Erythroblast (primary cell): ENCODE results near the gene GUCY2C.

Experiments
- GATA1 ChIP-seq: IDR thresholded peaks from 2 replicates; pipeline ENCODE4 v1.6.1; 2011; ENCODE audit warnings: low read depth, mild to moderate bottlenecking, control low read depth, low read length, moderate library complexity
- POLR2A ChIP-seq: IDR thresholded peaks from 2 replicates; pipeline ENCODE4 v1.6.1; 2011; ENCODE audit warnings: mild to moderate bottlenecking, low read length

DNA sequence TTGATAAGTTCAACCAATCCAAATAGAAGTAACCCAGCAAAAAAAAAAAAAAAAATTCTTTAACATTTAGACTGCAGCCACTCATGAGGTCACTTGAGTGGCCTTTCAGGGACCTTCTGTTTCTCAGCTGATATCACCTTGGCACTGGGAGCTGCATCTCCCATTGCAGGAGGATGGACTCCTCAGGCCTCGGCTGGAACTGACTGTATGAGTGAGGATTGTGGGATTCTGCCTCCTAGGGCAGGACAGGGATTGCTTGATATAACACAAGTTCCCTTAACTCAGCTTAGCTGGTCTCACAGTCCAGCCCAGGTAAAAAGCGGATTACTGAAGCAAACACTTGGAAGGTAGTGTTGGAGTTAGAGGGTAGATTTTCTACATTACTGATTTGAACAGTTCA lies 3.5 kb upstream of the GUCY2C start:
- no peak for TF ChIP-seq POLR2A
- TF ChIP-seq GATA1: no peak
